Mucosa of descending colon (tissue), 3 donors: ENCODE results near the gene FOXC1. TPM values are rescaled to one million over a fixed set of nuclear protein-coding genes. Genes with fewer than 3 reads are reported as not detected.

ENCODE experiments used
- ATAC-seq: fragments of 200-7000 bp; cut with Tn5 transposase; one replicate; pipeline ENCODE4 v1.9.1; 2020; ENCODE audit warnings: mild to moderate bottlenecking, moderate library complexity
- DNase-seq, 3 donors: peaks; one replicate each; pipeline ENCODE4 v3.0.0-alpha.2; 2020
- H3K36me3 ChIP-seq: fragments of 200-600 bp; one replicate; pipeline ENCODE4 v1.8.0; 2021; ENCODE audit warnings: low read depth, mild to moderate bottlenecking
- H3K4me1 ChIP-seq: fragments of 200-600 bp; one replicate; pipeline ENCODE4 v1.8.0; 2021; ENCODE audit warnings: low read depth, mild to moderate bottlenecking
- H3K4me3 ChIP-seq: fragments of 200-600 bp; one replicate; pipeline ENCODE4 v1.8.0; 2021; ENCODE audit warnings: mild to moderate bottlenecking
- H3K9me3 ChIP-seq: fragments of 200-600 bp; one replicate; pipeline ENCODE4 v1.8.0; 2021; ENCODE audit warnings: mild to moderate bottlenecking
- CTCF ChIP-seq: fragments of 200-600 bp; IDR thresholded peaks from one replicate; pipeline ENCODE4 v1.8.0; 2022; ENCODE audit warnings: antibody characterized with exemption, mild to moderate bottlenecking
- intact Hi-C, 2 donors: fragments of 100-400 bp; cut with DNase I in 1 of 2; cut with micrococcal nuclease in 1 of 2; formaldehyde crosslinking; loops; one replicate each; pipeline versions ENCODE4 v1.11.0 to v1.11.1; 2022; cut with DNase I, micrococcal nuclease
- total RNA-seq, 3 donors: library from RNA; stranded (reverse); fragmentation: NEBNext Ultra II Directional in 2 of 3; extraction: Animal tissue kit (Norgen Biotek cat#: 25700) in 2 of 3; gene quantifications; one replicate each; pipeline versions ENCODE4 v1.2.1 to v1.2.4, GENCODE V29; 2021 to 2023
- donor health status: DM: no; HTN: no; CAD: no; lungs with moderate emphysema.
- donor health status: DM: no; HTN: no; CAD: no.
- donor health status: DM: no; HTN: yes; CAD: no.

Gene FOXC1
- total RNA-seq, 3 donors from 2014 or later = 1.1 to 1.7 (median 1.6) TPM

DNA sequence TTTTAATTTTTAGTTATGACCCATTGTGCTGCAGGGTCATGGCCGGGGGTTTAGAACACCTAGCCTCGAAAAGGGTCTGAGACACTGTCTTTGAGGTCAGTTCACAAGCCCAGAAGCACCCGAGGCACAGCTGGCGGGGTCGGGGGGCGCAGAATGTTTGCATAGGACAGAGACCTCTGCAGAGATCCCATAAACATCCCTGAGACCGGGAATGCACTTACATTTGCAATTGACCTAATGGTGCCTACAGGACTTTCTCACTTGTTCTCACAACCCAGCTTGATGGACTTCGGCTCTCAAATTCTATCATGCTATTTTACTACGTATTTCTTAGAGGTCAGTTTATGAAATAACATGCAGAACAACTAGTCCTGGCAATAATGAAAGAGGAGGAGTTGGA lies 33.5 kb upstream of the FOXC1 start:
- Histone ChIP-seq H3K9me3 (peaks cover 1% of the 10 kb centered on the region), H3K4me3 (no peak overlapping the region), H3K36me3 (no peaks in the 10 kb centered on the region), H3K4me1 (no peaks in the 10 kb centered on the region)
- ATAC-seq = no peak
- no peak for DNase-seq
- no peak for TF ChIP-seq CTCF
- intact Hi-C loops = no loop called here

DNA sequence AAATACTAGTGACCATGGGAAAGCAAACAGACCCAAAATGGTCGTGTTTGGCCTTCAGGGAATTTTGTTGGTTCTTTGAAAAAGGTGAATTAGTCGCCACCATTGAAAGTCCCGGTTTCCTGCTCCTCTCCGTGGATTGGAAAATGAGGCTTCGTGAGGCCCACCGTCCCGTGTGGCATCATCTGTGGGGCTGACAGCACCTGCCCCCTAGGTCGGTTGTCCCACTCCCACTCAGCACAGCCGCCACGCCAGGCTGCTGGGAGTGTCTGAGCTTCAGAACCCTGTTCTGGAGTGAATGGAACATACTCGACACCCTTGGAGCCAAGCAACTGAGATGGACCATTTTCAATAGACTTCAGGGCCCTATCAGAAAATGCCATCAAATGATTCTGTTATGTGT lies 33.0 kb upstream of the FOXC1 start:
- ATAC-seq = no peak

DNA sequence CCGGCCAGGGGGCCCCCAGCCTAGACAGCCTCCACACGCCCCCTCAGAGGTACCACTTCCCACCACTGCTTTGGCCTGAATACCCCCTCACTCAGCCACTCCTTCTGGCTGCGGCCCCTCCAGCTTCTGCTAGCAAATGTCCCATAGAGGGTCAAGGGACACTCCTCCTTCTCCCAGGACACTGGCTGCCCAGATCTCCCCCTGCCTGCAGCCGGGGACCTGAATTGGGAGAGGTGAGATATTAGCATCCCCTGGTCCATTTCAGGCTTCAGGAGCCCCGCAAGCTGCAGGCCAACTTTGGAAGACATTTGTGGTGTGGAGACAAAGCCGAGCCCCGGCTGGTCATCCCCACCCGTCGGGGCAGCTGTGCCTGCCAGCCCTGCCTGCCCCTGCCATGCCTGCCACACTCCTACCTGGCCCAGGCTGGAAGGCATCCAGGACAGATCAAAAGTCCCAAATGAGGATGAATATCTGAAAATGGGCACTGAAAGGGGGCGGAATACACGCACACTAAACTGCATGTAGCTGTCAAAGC lies 32.5 kb upstream of the FOXC1 start:
- DNase-seq (no peak), ATAC-seq (no peak)
- intact Hi-C loops = no loop called here
- H3K4me3 ChIP-seq = no peak overlapping the region
- no peak for TF ChIP-seq CTCF
- H3K36me3 ChIP-seq = no peaks in the 10 kb centered on the region
- H3K9me3 ChIP-seq = no peaks in the 10 kb centered on the region
- H3K4me1 ChIP-seq = no peaks in the 10 kb centered on the region

More for the DNA sequence above, 33.0 kb upstream of the FOXC1 start:
- TF ChIP-seq CTCF = no peak
- H3K4me1 ChIP-seq = no peaks in the 10 kb centered on the region
- no peaks in the 10 kb centered on the region for H3K36me3 ChIP-seq
- no peak overlapping the region for H3K4me3 ChIP-seq
- no peaks in the 10 kb centered on the region for H3K9me3 ChIP-seq
- intact Hi-C loops = no loop called here
- no peak for DNase-seq

GRCh38 chr6:1577896-1578745 lies 31.6 kb upstream of the FOXC1 start:
- intact Hi-C loops = no loop called here
- TF ChIP-seq CTCF = no peak
- Histone ChIP-seq H3K4me3 (no peak overlapping the region), H3K4me1 (no peaks in the 10 kb centered on the region), H3K9me3 (no peaks in the 10 kb centered on the region), H3K36me3 (no peaks in the 10 kb centered on the region)
- ATAC-seq = no peak
- no peak for DNase-seq

DNA sequence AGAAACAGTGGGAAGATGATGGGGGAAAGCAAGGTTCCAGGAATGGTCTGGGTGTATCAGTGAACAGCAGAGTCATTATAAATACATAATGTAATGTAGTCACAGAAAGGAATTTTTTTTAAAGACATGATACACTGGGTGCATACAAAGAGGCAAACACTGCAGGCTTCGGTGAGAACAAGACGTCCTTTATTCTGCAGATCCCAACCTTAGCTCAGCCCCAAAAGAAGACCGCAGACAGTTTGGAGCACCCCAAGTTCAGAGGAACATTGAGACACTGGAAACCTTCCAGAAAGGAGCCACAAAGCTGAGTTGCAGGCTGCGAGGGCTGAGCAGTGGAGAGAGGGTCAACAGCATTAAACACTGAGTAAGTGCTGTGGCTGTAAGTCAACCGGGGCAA lies 30.6 kb upstream of the FOXC1 start:
- no peak for TF ChIP-seq CTCF
- H3K4me3 ChIP-seq = no peak overlapping the region
- no peaks in the 10 kb centered on the region for H3K9me3 ChIP-seq
- intact Hi-C loops = no loop called here
- H3K4me1 ChIP-seq = no peaks in the 10 kb centered on the region
- ATAC-seq = no peak
- DNase-seq = no peak
- no peaks in the 10 kb centered on the region for H3K36me3 ChIP-seq
